Kidney (tissue), 14 donors: ENCODE results near the gene EGFL8. TPM values are rescaled to one million over a fixed set of nuclear protein-coding genes. Genes with fewer than 3 reads are reported as not detected.
A peak's percentile ranks its signal among the peaks of the same experiment; 100 is the strongest.

Experiments
- DNase-seq, 5 donors: peaks; one replicate each; pipeline ENCODE4 v3.0.0-alpha.2; 2013 to 2020
- FAIRE-seq: peaks from 2 replicates; lab custom pipeline; 2012; peaks lifted over from hg19 to GRCh38; lab: Jason Lieb, UNC
- H3K27ac ChIP-seq, 2 donors: one replicate each; pipeline ENCODE4 v1.7.0; 2013; ENCODE audit warnings: low read depth in 2 of 2, low read length in 2 of 2, inconsistent platforms in 1 of 2
- H3K27me3 ChIP-seq: one replicate; pipeline ENCODE4 v1.7.1; 2013; ENCODE audit warnings: low read length, inconsistent platforms; ENCODE audit not compliant: control insufficient read depth, insufficient read depth
- H3K36me3 ChIP-seq, 3 donors: one replicate each; pipeline versions ENCODE4 v1.7.0 to v1.7.1; 2013; ENCODE audit warnings: low read length in 3 of 3, control low read depth in 1 of 3, inconsistent platforms in 1 of 3; ENCODE audit not compliant: insufficient read depth in 3 of 3, control insufficient read depth in 2 of 3
- H3K4me1 ChIP-seq, 3 donors: one replicate each; pipeline versions ENCODE4 v1.7.0 to v1.7.1; 2013; ENCODE audit warnings: low read length in 3 of 3, inconsistent platforms in 1 of 3, low read depth in 1 of 3; ENCODE audit not compliant: control insufficient read depth in 2 of 3, insufficient read depth in 2 of 3
- H3K4me3 ChIP-seq, 3 donors: one replicate each; pipeline versions ENCODE4 v1.7.0 to v1.8.1; 2013; ENCODE audit warnings: low read length in 3 of 3, control low read depth in 1 of 3, inconsistent platforms in 1 of 3
- H3K9ac ChIP-seq, 3 donors: one replicate each; pipeline versions ENCODE4 v1.7.0 to v1.7.1; 2013; ENCODE audit warnings: low read length in 3 of 3, control low read depth in 1 of 3, inconsistent platforms in 1 of 3
- H3K9me3 ChIP-seq, 3 donors: one replicate each; pipeline versions ENCODE4 v1.7.0 to v1.7.1; 2013; ENCODE audit warnings: low read length in 3 of 3, control low read depth in 1 of 3, inconsistent platforms in 1 of 3; ENCODE audit not compliant: control insufficient read depth in 2 of 3, insufficient read depth in 1 of 3
- intact Hi-C: fragments of 100-400 bp; cut with DNase I; formaldehyde crosslinking; loops from one replicate; pipeline ENCODE4 v1.11.1; 2022
- polyA plus RNA-seq: library from polyadenylated mRNA; stranded (reverse); fragments of 350-450 nt; fragmentation: Illumina TruSeq; extraction: RNeasy Lipid Tissue Mini Kit (QIAGEN cat#74804); gene quantifications from one replicate; pipeline ENCODE4 v1.2.3, GENCODE V29; 2014; ENCODE audit warnings: low read depth, low replicate concordance; ENCODE audit not compliant: insufficient read depth
- total RNA-seq: library from RNA; stranded (reverse); fragmentation: NEBNext Ultra II Directional; extraction: Animal tissue kit (Norgen Biotek cat#: 25700); gene quantifications from one replicate; pipeline ENCODE4 v1.2.1, GENCODE V29; 2021
- TF ChIP-seq, protein P1 (sequence below): IDR thresholded peaks from 3 replicates; pipeline ENCODE4 v1.5.1; 2012; ENCODE audit warnings: mild to moderate bottlenecking, moderate library complexity, borderline replicate concordance; ENCODE audit not compliant: insufficient read depth; ENCODE audit errors: extremely low read depth
- donor health status: control.
- donor health status: control.
- donor health status: control.
- donor health status: control.
- donor health status: control.
- donor health status: DM: yes; HTN: yes; CAD: no.
- donor health status: Normal renal cell carcinoma (clear cell type).

EGFL8 gene
- total and polyA plus RNA-seq, 2 donors from 2014 or later = 15.0 to 18.3 TPM

DNA sequence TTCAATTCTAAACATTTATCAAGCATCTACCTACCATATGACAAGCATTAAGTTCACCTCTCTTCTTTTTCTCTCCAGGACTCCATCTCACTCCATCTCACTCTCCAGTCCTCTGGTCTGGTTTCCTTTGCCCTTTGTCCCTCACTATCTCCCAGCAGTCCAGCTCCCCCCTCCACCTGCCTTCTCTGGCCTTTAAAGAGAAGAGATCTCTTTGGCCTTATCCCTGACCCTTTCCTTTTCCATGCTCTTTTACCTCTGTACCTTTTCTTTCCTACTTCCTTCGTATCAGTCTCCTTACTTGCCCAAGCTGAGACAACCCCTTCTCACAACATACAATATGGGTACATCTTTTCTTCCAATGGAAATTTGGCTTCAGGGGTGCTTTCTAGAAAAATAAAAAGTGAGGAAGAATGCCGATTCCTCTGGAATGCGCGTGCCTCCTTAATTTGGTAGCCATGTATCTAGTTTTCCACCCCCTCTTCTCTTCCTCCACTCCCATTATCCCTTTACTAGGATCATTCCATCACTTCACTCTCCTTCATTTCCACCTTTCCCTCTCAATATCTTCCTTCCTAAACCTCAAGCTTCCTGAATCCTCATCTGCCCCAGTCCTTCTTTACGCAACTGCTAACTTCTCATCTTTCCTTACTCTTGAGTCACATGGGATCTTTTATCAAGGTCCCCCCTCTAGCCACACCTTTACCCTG is 12.2 kb downstream of the EGFL8 start:
- peaks cover 0 to 8% (median 0%) of the 10 kb centered on the region in 3 donors for H3K36me3 ChIP-seq
- peaks cover 7 to 31% (median 30%) of the 10 kb centered on the region in 3 donors for H3K4me1 ChIP-seq
- peak overlapping the region; percentile 75 to 95 (median 94) for H3K4me3 ChIP-seq
- intact Hi-C loops = no loop called here
- DNase-seq (peak in 1 of 5 donors; percentile 29), FAIRE-seq (no peak)
- TF ChIP-seq, protein P1, sequence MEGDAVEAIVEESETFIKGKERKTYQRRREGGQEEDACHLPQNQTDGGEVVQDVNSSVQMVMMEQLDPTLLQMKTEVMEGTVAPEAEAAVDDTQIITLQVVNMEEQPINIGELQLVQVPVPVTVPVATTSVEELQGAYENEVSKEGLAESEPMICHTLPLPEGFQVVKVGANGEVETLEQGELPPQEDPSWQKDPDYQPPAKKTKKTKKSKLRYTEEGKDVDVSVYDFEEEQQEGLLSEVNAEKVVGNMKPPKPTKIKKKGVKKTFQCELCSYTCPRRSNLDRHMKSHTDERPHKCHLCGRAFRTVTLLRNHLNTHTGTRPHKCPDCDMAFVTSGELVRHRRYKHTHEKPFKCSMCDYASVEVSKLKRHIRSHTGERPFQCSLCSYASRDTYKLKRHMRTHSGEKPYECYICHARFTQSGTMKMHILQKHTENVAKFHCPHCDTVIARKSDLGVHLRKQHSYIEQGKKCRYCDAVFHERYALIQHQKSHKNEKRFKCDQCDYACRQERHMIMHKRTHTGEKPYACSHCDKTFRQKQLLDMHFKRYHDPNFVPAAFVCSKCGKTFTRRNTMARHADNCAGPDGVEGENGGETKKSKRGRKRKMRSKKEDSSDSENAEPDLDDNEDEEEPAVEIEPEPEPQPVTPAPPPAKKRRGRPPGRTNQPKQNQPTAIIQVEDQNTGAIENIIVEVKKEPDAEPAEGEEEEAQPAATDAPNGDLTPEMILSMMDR = no peak
- H3K27me3 ChIP-seq = no peaks in the 10 kb centered on the region
- peak overlapping the region; percentile 48 to 91 (median 59) for H3K9ac ChIP-seq
- H3K9me3 ChIP-seq = no peaks in the 10 kb centered on the region
- H3K27ac ChIP-seq = peak overlapping the region; percentile 93 to 98

DNA sequence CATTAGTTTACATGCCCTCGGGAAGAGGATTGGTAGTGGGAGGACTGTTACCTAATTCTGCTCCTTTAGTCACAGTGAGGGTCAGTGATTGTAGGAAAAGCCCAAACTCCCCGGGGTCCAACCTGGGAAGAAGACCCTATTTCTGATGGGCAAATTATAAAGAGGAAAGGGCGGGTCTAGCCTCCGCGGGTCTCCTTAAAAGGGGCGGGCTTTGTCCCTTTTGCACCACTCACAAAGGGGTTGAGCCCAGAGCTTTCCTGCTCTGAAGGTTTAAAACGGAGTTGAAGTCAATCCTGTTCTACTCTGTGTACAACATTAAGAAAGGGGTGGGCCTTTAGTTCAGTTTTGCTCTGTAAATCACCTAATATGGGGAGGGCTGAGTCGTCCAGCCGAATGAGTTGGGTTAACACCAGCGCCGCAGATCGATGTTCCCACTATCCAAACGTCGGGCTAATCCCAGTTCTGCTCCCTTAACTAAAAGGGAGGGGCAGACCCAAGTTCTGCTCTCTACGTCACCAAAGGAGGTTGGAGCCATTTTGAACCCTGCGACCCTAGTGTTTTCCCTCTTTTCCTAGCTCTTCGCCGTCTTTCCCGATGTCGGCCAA is 12.9 kb downstream of the EGFL8 start:
- H3K27me3 ChIP-seq = no peaks in the 10 kb centered on the region
- H3K9ac ChIP-seq = peak overlapping the region; percentile 51 to 91 (median 59)
- peak in 2 of 5 donors; percentile 73 to 89 for DNase-seq
- peaks cover 7 to 31% (median 30%) of the 10 kb centered on the region in 3 donors for H3K4me1 ChIP-seq
- intact Hi-C loops = no loop called here
- no peaks in the 10 kb centered on the region for H3K9me3 ChIP-seq
- peak overlapping the region; percentile 93 to 98 for H3K27ac ChIP-seq
- TF ChIP-seq, protein P1 = no peak
- no peak for FAIRE-seq
- H3K4me3 ChIP-seq = peak overlapping the region; percentile 75 to 95 (median 94)
- peaks cover 0 to 8% (median 0%) of the 10 kb centered on the region in 3 donors for H3K36me3 ChIP-seq

DNA sequence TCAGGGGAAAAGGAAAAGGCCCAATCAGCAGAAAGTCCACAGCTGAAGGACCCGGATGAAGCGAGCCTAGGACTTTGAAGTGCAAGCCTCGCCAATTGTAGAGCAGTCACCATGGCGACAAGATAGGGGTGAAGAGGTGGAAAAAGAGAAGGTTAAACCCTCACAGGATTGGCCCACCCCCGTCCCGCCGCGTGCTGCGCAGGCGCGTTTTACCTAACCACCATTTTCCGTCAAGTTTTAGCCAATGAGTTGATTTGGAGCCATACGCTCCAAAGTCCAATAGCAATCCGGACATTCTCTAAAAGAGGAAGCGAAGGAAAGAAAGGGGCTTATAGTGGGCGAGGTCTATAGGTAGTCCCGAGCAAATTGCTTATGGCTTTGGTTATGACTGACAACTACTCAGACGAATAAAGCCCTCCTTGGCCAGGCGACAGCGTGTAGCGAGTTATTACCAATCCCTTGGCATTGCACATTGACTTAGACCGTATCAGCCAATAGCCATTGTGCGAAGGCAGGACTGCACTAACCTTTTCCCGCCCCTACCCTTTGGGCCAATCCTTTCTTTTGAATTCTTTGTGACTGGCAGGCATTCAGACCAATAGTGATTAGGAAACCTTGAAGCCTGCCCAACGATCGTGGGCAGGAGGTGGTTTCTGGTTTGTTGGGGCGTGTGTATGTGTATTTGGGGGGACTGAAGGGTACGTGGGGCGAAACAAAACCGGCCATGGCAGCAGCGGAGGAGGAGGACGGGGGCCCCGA is 13.6 kb downstream of the EGFL8 start, which contains the start of gene RNF5:
TSS of gene RNF5 (plus strand) at position 618 of the 759 bp plus-strand sequence. CDS start at position 725, 107 bp downstream.
- H3K27ac ChIP-seq = peak within 1 kb of the TSS; percentile 93 to 98
- peaks cover 0 to 11% (median 0%) of the 10 kb centered on the region in 3 donors for H3K36me3 ChIP-seq
- no peaks in the 10 kb centered on the region for H3K27me3 ChIP-seq
- H3K9me3 ChIP-seq = no peaks in the 10 kb centered on the region
- TF ChIP-seq, protein P1 = no peak
- peak within 1 kb of the TSS; percentile 94 to 99 (median 95) for H3K4me3 ChIP-seq
- peak; percentile 98 for FAIRE-seq
- H3K4me1 ChIP-seq = peaks cover 7 to 31% (median 30%) of the 10 kb centered on the region in 3 donors
- peak; percentile 98 to 100 (median 99) for DNase-seq
- intact Hi-C loops = no loop called here
- peak within 1 kb of the TSS; percentile 89 to 91 (median 90) for H3K9ac ChIP-seq
